ENCODE measurements around the gene ADCY1.

DNA sequence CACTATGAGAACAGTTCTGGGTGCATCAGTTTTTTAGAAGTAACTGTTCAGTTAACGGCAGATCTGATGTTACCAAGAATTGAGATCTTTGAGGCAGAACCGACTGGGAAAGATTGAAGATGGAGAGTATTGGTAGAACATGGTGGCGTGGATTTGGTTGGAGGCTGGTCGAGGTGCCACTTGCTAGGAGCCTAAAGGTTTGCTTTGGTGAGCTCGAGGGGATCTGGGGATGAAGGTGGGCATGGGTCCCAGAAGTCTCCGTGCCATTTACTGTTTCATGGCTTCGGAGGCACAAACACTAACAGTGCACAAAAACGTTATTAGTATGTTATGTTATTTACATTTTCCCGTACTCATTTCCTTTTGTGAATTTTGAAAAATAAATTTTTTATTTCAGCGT is 81.4 kb downstream of the ADCY1 start:
- TF ChIP-seq, protein P1, sequence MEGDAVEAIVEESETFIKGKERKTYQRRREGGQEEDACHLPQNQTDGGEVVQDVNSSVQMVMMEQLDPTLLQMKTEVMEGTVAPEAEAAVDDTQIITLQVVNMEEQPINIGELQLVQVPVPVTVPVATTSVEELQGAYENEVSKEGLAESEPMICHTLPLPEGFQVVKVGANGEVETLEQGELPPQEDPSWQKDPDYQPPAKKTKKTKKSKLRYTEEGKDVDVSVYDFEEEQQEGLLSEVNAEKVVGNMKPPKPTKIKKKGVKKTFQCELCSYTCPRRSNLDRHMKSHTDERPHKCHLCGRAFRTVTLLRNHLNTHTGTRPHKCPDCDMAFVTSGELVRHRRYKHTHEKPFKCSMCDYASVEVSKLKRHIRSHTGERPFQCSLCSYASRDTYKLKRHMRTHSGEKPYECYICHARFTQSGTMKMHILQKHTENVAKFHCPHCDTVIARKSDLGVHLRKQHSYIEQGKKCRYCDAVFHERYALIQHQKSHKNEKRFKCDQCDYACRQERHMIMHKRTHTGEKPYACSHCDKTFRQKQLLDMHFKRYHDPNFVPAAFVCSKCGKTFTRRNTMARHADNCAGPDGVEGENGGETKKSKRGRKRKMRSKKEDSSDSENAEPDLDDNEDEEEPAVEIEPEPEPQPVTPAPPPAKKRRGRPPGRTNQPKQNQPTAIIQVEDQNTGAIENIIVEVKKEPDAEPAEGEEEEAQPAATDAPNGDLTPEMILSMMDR (IDR thresholded peaks at IDR 0.05), result no peak
- no peak for TF ChIP-seq POLR2A (IDR thresholded peaks at IDR 0.05)

All from Peyer's patch (tissue), 4 donors.